ENCODE data around the gene PLET1. TPM values are rescaled to one million over a fixed set of nuclear protein-coding genes. Genes with fewer than 3 reads are reported as not detected.

The PLET1 gene
- total RNA-seq, 1 donor from 2014 or later, result not detected

DNA sequence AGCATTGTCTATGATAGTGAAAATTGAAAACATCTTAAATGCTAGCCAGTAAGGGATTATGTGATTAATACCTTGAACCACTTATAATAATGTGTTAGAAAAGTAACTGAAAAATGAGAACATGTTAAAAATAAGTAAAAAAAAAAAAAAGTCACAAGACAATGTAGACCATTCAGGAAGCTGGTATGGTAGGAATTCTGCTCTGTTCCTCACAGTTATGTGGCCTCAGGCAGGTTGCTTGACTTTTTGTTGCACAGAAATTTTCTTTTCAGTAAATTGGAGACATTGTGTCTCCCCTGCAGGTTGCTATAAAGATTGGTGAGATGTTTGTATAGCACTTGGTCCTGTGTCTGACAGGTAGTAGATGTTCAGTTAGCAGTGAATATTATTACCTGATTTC is 17.3 kb upstream of the PLET1 start:
- Mint-ChIP-seq H3K9me3 (ENCODE audit: low read depth) (no peaks in the 10 kb centered on the region), H3K27me3 (ENCODE audit: low read depth) (peaks cover 2% of the 10 kb centered on the region), H3K4me3 (ENCODE audit: unreplicated experiment) (peak overlapping the region; percentile 26), H3K27ac (ENCODE audit: unreplicated experiment) (peak overlapping the region; percentile 88), H3K36me3 (ENCODE audit: low read depth) (no peaks in the 10 kb centered on the region), H3K4me1 (ENCODE audit: low read depth) (peaks cover 37% of the 10 kb centered on the region)
- DNase-seq (ENCODE audit: low spot score), result no peak
- TF ChIP-seq, protein P1, sequence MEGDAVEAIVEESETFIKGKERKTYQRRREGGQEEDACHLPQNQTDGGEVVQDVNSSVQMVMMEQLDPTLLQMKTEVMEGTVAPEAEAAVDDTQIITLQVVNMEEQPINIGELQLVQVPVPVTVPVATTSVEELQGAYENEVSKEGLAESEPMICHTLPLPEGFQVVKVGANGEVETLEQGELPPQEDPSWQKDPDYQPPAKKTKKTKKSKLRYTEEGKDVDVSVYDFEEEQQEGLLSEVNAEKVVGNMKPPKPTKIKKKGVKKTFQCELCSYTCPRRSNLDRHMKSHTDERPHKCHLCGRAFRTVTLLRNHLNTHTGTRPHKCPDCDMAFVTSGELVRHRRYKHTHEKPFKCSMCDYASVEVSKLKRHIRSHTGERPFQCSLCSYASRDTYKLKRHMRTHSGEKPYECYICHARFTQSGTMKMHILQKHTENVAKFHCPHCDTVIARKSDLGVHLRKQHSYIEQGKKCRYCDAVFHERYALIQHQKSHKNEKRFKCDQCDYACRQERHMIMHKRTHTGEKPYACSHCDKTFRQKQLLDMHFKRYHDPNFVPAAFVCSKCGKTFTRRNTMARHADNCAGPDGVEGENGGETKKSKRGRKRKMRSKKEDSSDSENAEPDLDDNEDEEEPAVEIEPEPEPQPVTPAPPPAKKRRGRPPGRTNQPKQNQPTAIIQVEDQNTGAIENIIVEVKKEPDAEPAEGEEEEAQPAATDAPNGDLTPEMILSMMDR (IDR thresholded peaks at IDR 0.05), result no peak

DNA sequence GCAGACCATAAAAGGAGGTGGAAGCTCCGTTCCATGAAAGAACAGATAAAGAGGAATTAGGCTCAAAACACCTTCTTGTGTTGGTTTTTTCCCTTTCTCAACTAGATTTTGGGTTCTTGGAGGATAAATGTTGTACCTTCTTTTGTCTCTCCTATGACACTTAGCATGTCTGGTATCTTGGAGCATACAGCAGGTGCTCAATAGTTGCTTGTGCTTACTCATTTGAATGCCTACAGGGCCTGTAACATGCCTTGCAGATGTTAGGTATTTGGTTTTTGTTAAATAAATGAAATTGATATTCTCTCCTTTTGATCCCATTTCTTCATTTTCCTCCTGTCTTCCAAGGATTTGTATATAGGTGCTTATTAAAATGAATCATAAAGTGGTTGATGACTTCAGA is 16.4 kb upstream of the PLET1 start:
- TF ChIP-seq, protein P1 (IDR thresholded peaks at IDR 0.05), result no peak
- Mint-ChIP-seq H3K36me3 (ENCODE audit: low read depth) (no peaks in the 10 kb centered on the region), H3K27ac (ENCODE audit: unreplicated experiment) (peak overlapping the region; percentile 88), H3K4me1 (ENCODE audit: low read depth) (peaks cover 37% of the 10 kb centered on the region), H3K9me3 (ENCODE audit: low read depth) (no peaks in the 10 kb centered on the region), H3K27me3 (ENCODE audit: low read depth) (no peaks in the 10 kb centered on the region), H3K4me3 (ENCODE audit: unreplicated experiment) (no peak overlapping the region)
- DNase-seq (ENCODE audit: low spot score), result no peak

DNA sequence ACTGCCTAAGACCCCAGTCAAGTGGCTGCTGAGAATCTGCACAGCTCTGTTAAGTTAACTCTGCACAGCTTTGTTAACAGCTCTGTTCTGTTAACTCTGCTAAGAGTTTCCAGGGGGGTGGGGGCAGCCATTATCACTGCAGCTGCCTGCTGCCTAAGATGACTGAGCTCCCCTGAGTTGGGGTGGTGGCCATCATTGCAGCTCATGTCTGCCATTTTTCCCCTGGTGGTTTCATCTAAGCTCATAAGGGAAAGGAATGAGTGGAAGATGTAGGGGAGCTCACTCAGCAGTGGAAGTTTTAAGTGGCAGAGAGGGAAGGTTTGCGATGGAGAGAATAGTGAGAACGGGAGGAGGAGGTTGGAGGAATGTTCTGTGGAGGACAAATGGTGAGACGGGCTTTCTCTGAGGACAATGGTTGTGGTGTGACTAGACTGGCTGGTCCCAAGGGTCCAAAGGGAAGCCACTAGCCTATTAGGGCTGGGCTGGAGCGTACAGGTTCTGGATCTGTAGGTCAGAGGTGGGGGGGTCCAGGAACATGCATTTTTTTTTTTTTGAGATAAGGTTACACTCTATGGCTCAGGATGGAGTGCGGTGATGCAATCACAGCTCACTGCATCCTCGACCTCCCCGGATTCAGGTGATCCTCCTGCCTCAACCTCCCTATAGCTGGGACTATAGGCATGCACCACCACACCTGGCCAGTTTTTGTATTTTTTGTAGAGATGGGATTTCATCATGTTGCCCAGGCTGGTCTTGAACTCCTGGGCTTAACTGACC is 13.5 kb upstream of the PLET1 start:
- Mint-ChIP-seq H3K9me3 (ENCODE audit: low read depth) (no peaks in the 10 kb centered on the region), H3K27me3 (ENCODE audit: low read depth) (no peaks in the 10 kb centered on the region), H3K27ac (ENCODE audit: unreplicated experiment) (no peak overlapping the region), H3K4me3 (ENCODE audit: unreplicated experiment) (no peak overlapping the region), H3K4me1 (ENCODE audit: low read depth) (peaks cover 26% of the 10 kb centered on the region), H3K36me3 (ENCODE audit: low read depth) (no peaks in the 10 kb centered on the region)
- TF ChIP-seq, protein P1 (IDR thresholded peaks at IDR 0.05), result no peak
- no peak for DNase-seq (ENCODE audit: low spot score)

DNA sequence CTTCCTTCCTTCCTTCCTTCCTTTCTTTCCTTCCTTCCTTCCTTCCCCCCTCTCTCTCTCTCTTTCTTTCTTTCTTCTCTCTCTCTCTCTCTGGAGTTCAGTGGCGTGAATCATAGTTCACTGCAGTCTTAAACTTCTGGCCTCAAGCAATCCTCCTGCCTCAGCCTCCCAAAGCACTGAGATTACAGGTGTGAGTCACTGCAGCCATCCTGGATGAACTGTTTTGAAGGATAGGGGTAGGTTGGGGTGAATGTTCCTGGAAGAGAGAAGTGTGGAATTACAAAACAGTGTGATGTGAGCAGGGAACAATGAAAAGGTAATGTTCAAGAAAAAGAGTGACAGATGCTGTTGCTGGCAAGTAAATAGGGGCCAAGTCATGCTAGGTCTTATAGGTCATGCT is 12.4 kb upstream of the PLET1 start:
- H3K27me3 Mint-ChIP-seq (ENCODE audit: low read depth), result no peaks in the 10 kb centered on the region
- H3K36me3 Mint-ChIP-seq (ENCODE audit: low read depth), result no peaks in the 10 kb centered on the region
- no peak overlapping the region for H3K4me3 Mint-ChIP-seq (ENCODE audit: unreplicated experiment)
- TF ChIP-seq, protein P1 (IDR thresholded peaks at IDR 0.05), result no peak
- H3K4me1 Mint-ChIP-seq (ENCODE audit: low read depth), result peaks cover 18% of the 10 kb centered on the region
- no peak for DNase-seq (ENCODE audit: low spot score)
- H3K27ac Mint-ChIP-seq (ENCODE audit: unreplicated experiment), result no peak overlapping the region
- H3K9me3 Mint-ChIP-seq (ENCODE audit: low read depth), result no peaks in the 10 kb centered on the region

DNA sequence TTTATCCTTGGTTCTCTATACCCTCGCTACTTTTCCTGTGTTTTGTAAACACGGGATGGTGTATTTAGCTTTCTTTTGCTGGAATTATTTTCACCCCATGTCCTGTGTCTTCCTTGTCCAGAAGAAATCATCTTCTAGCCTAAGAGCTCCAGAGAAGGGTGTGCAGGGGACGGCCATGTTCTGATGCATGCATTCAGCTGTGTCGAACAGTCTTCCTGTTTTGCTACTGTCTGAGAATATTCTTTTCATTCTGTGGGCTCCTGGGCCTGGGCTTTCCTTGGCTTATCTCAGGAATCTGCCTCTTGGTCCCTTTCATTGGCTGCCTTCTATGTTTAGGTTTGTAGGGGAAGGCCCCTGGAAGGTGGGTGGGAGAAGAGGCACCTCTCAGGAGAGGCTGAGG is 10.6 kb upstream of the PLET1 start:
- TF ChIP-seq, protein P1 (IDR thresholded peaks at IDR 0.05), result no peak
- Mint-ChIP-seq H3K4me3 (ENCODE audit: unreplicated experiment) (no peak overlapping the region), H3K27me3 (ENCODE audit: low read depth) (no peaks in the 10 kb centered on the region), H3K9me3 (ENCODE audit: low read depth) (no peaks in the 10 kb centered on the region), H3K27ac (ENCODE audit: unreplicated experiment) (no peak overlapping the region), H3K4me1 (ENCODE audit: low read depth) (peaks cover 19% of the 10 kb centered on the region), H3K36me3 (ENCODE audit: low read depth) (no peaks in the 10 kb centered on the region)
- no peak for DNase-seq (ENCODE audit: low spot score)

Measured in chondrocyte (in vitro differentiated cells).